GM18858 (cell line): ENCODE data around the gene RHBDF1.
A peak's percentile ranks its signal among the peaks of the same experiment; 100 is the strongest.

Source experiments
- ATAC-seq: cut with Tn5 transposase; IDR thresholded peaks from one replicate; pipeline ENCODE4 v1.9.1; 2021; ENCODE audit not compliant: unreplicated experiment

Gene RHBDF1

DNA sequence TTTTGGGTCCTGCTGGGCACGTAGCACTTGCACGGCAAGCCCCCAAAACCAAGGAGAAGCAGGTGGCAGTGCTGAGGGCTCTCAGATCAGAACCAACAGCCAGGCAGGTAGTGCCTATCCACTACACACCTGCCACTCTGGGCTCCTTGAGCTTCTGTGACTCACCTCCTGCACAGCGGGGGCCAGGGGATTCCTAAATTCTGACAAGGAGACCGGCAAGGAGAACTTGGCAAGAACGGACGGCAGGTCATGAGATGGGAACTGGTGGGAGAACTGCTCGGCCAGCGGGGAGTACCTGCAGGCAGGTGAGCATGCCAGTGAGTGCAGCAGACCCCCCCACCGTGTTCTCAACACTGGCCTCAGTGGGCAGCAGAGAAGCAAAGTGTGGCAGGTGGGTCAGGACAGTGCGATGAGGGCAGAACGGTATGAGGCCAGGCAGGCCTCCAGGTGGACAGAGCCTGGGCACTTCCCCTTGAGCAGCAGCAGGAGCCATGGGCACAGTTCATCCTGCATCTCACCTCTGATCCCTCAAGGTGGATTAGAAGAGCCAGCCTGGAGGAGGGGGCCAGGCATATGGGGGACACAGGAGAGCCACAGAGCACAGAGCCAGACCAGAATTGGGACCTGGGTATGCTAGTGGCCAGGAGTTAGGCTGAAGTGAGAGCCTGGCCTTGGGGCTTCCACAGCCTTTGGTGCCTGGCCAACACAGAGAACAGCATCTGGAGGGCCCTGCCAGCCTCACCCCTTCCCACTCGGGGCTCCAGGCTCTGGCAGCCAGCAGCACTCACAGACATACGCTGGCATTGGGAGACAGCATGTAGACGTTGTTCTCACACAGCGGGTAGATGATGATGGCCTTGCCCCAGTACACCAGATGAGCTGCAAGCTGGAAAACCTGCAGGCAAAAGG is 20.3 kb upstream of the RHBDF1 start:
- no peak for ATAC-seq

DNA sequence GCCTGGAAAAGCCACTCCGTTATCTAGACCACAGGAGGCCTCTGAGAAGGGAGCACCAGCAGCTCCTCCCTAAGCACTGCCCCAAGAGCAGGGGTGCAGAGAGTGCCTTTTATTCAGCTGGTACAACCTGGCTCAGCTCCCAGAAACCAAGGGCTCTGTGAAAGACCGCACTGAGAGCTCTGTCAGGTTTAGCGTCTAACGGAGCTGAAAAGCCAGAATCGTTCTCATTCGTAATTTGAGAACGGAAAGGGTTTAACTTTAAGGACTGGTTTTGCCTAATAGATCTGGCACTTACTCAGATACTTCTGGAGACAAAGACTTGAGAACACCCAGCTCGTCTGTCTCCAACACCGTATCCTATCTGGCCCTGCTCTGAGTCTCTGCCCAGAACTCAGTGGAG is 19.1 kb upstream of the RHBDF1 start:
- no peak for ATAC-seq

DNA sequence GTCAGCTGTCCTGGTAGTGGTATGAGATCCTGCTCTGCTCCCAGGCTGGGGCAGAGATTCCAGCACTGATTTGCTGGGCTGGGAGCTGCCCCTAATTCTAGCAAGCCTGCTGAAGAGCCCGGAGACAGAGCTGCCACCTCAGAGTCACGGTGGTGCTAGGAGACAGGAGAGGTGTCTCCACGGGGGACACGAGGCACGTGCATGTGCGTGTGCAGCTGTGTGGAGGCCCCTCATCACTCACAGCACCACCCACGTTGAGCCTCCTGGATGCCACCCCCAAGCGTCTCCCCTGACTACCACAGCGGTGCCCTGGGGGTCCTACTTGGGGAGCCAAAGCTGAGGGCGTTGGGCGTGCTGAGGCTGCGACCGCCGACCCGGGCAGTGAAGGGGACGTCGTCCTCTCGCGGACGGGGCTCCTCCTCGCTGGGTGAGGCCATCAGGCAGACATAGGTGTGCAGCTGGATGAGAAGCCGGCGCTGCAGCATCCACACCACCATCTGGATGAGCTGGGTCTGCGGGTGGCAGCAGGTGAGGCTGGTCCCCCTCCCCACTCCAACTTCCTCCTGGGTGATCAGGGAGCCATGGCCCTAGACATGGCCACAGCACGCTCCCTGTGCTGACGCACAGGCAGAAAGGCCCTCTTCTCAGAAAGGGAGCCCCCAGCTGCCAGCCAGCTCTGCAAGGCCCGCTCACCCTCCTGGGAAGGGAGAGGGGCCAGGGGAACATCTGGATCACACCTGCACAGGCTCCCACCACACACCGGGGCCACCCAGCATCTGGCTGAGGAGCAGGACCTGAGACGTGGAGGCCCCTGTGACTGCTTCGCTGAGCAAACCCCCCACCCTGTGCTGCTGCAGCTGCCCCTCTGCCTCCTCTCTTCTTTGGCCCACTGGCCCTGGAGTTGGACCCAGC is 17.2 kb upstream of the RHBDF1 start:
- ATAC-seq = no peak

DNA sequence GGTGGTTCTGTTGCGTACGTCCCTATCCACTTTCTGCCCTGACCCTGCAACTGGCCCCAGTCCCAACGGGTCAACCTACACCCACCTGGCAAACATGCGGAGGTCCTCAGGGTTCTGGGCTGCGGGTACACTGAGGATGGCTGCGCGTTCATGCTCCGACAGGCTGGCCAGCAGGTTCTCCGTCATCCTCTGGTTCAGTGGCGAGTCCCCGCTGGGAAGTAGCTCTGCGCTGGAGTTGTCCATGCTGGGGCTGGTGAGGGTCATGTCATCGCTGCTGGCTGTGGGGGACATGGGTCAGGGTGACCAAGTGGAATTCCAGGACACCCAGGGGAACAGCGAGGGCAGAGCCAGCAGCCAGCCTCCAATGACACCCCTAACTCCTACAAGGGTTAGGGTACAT is 16.2 kb upstream of the RHBDF1 start:
- ATAC-seq = no peak

DNA sequence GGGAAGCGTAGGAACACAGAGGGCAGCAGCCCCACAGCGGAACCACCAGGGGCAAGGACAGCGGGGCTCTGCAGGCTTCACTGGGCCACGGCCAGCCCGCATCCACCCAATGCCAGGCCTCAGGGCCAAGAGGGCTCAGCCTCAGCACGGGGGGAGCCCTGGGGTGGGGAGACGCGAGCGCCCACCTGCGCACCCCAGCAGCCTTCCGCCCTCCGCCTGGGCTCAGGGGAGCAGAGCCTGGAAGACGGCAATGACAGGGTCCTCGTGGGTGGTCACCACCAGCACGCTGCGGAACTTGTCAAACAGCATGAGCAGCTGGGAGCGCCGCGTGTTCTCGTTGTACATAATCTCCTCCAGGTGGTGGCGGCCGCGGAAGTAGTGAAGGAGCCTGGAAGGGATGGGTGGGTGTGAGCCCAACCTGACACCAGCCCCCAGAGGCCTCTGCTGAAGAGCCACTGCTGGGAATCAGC is 14.1 kb upstream of the RHBDF1 start:
- no peak for ATAC-seq

GRCh38 chr16:85865-86264 is 13.4 kb upstream of the RHBDF1 start:
- no peak for ATAC-seq

DNA sequence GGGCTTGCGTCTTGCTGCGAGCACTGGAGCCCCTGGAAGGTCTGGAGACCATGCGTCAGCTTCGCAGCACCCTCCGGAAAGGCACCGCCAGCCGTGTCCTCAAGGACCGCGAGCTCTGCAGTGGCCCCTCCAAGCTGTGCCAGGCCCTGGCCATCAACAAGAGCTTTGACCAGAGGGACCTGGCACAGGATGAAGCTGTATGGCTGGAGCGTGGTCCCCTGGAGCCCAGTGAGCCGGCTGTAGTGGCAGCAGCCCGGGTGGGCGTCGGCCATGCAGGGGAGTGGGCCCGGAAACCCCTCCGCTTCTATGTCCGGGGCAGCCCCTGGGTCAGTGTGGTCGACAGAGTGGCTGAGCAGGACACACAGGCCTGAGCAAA is 13.0 kb upstream of the RHBDF1 start:
- ATAC-seq = no peak

GRCh38 chr16:84718-85406 is 12.4 kb upstream of the RHBDF1 start:
- ATAC-seq = peak; percentile 65

- no peak for ATAC-seq
These were observed 11.6 kb upstream of the RHBDF1 start for GRCh38 chr16:83781-84615.

GRCh38 chr16:83060-83603 is 10.7 kb upstream of the RHBDF1 start:
- no peak for ATAC-seq

DNA sequence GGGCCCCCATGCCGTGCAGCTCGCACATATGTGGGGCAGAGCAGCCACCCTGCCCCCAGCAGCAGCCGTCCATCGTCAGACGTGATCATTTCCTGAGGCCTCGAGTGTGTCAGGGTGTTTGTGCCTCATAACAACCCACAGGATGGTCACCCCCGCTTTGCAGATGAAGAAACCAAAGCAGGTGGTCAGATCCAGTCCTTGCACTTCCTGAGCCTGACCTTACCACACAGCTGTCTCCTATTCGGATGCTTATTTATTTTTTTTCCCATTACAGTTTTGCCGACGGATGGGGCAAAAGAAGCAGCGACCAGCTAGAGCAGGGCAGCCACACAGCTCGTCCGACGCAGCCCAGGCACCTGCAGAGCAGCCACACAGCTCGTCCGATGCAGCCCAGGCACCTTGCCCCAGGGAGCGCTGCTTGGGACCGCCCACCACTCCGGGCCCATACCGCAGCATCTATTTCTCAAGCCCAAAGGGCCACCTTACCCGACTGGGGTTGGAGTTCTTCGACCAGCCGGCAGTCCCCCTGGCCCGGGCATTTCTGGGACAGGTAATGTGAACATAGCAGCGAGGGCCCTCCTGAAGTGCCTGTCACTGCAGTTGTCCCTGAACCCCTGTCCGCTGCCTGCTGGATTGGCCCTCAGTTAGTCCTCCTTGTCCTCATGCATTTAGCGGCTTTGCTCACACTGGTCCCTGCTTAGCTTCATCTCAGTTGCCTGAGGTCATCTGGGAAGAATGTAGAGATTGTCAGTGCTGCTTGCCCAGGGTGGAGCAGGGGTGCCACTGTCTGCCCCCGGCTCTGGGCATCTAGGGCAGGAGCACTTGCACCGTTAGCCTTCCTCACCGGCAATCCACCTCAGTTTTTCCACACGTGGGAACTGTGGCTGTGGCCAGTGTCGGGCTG is 7.0 kb upstream of the RHBDF1 start:
- no peak for ATAC-seq

- ATAC-seq = peak; percentile 13
These were observed 6.2 kb upstream of the RHBDF1 start for GRCh38 chr16:78444-79150.

DNA sequence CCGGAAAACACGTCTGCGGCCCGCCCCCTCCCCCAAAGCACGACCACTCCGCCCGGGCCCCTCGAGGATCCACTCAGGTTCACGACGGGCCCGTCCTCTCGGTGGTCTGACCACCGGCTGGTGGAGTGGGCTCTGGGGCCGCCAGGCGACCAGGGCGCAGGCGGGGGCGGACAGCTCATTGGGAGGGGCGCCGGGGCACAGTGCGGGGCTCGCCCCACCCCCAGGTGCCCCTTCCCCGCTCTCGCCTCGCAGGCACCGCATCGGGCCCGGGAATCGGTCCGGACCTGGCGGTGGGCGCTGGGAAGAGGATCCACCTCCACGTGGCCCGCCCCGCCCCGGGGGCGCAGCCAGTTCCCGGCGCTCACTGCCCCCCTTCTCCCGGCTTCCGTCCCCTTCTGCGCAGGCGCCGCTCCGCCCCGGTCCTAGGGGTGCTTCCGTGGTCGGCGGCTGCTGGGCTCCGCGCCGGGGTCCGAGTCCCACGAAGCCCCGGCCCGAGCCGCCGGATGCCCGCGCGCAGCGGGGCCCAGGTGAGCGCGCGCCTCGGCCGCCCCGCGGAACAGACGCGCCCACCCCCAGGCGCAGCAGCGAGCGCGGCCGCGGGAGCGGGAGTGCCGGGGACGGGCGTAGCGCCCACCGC is 5.5 kb upstream of the RHBDF1 start, which contains the start of gene MPG:
Gene MPG, plus strand, starts transcription at position 419 of the 637 bp plus-strand sequence. Its CDS starts 85 bp downstream, at position 504.
- peak; percentile 55 for ATAC-seq

DNA sequence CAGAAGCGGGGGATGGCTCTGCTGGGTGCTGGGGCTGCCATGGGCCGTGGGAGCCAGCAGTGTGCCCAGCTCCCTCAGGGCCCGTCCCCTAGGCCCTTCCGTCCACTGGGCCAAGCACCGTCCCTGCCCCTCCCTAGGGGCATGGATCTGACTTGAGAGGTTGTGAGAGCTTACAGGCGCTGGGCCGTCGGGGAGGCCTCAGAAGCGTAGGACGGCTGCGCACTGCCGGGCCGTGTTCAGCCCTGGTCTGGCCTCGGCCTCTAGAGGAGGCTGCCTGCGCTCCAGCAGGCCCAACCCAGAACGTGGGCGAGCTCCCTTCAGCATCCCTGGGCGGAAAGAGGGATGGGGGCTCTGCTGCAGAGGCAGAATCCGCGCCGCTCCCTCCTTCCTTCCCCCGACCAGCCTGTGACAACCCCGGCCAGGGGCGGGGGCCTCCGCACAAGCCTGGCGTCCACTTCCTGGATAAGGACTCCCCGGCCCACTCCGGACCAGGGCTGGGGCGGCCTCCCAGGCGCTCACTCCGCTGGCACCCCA is 4.9 kb upstream of the RHBDF1 start:
- ATAC-seq = no peak

DNA sequence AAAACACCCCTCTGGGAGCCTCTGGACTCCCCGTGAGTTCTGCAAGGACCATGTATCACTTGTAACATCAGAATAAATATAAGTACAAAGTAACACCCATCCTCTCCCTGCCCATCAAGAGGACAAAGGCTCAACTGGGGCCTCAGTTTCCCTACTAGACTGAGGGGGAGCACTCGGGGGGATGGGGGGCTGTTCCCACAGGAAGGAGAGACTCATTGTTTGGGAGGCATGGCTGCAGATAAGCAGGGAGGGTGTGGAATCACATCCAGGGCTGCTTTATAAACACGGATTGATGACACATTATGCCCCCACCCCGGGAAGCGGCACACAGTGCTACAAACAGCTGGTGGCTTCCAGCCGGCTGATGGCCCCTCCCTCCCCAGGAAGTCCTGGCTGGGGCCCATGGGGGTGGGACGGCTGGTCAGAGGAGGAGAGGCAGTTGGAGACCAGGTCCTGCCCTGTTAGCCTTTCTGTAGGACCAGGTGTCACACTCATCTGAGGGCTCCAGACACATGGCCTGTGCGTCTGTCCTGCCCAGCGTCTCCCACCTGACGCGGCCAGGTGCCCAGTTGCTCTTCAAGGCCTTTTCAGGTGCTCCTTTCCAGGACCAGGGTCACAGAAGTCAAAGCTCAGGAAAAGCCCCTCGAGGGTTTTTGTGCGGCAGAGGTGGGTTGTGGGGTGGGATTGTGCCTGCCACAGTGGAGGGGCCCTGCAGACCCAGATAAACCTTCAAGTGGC is 4.3 kb upstream of the RHBDF1 start:
- no peak for ATAC-seq

- no peak for ATAC-seq
These were observed 3.4 kb upstream of the RHBDF1 start for GRCh38 chr16:75580-76501.
